Suprapubic skin (tissue), 4 donors: Measurements from ENCODE around the gene ELOVL4. TPM values are rescaled to one million over a fixed set of nuclear protein-coding genes. Genes with fewer than 3 reads are reported as not detected.

Experiments used
- DNase-seq, 2 donors: peaks; one replicate each; pipeline ENCODE4 v3.0.0-alpha.2; 2019; ENCODE audit warnings: low spot score in 2 of 2
- H3K27ac ChIP-seq: fragments of 200-600 bp; sonication (generic); one replicate; pipeline ENCODE4 v1.5.1; 2019
- H3K27me3 ChIP-seq: fragments of 200-600 bp; sonication (generic); one replicate; pipeline ENCODE4 v1.5.1; 2019
- H3K36me3 ChIP-seq: fragments of 200-600 bp; sonication (generic); one replicate; pipeline ENCODE4 v1.5.1; 2019
- H3K4me1 ChIP-seq: fragments of 200-600 bp; sonication (generic); one replicate; pipeline ENCODE4 v1.5.1; 2019
- H3K4me3 ChIP-seq: fragments of 200-600 bp; sonication (generic); one replicate; pipeline ENCODE4 v1.5.1; 2019; ENCODE audit warnings: mild to moderate bottlenecking
- H3K9me3 ChIP-seq: fragments of 200-600 bp; sonication (generic); one replicate; pipeline ENCODE4 v1.5.1; 2019
- EP300 ChIP-seq: sonication (generic); formaldehyde crosslinking; IDR thresholded peaks from one replicate; pipeline ENCODE4 v1.6.1; 2017; ENCODE audit warnings: antibody characterized with exemption
- POLR2A ChIP-seq, 2 donors: fragments of 450-650 bp; IDR thresholded peaks; one replicate each; pipeline ENCODE4 v1.6.1; 2017; ENCODE audit warnings: antibody characterized with exemption in 2 of 2, mild to moderate bottlenecking in 2 of 2, moderate library complexity in 2 of 2
- POLR2AphosphoS5 ChIP-seq, 3 donors: sonication (generic); formaldehyde crosslinking; IDR thresholded peaks; one replicate each; pipeline ENCODE4 v1.6.1; 2017; ENCODE audit warnings: antibody characterized with exemption in 3 of 3
- WGBS: methylation state at CpG from one replicate; pipeline ENCODE4 v1.1.5; 2018; 5-methylcytosine and 5-hydroxymethylcytosine counted together
- total RNA-seq, 4 donors: library from RNA; depleted of rRNA; stranded (reverse); fragments of >200 nt; gene quantifications; one replicate each; pipeline ENCODE4 v1.1.0, GENCODE V29; 2016
- TF ChIP-seq, protein P1 (sequence below), 2 donors: fragments of 200-600 bp in 1 of 2; fragments of 450-650 bp in 1 of 2; sonication (generic) in 1 of 2; IDR thresholded peaks; one replicate each; pipeline ENCODE4 v1.5.1; 2016 to 2019; ENCODE audit warnings: antibody characterized with exemption in 2 of 2, mild to moderate bottlenecking in 1 of 2, moderate library complexity in 1 of 2

The ELOVL4 gene
- 100 to 1,000 TPM in 1 of 4 donors, 10 to 100 TPM in 2, 1 to 10 TPM in 1; 8.7 to 111 (median 49.8) TPM for total RNA-seq

- DNase-seq = peak in 1 of 2 donors; percentile 70
- H3K36me3 ChIP-seq = no peaks in the 10 kb centered on the region
- H3K27ac ChIP-seq = peak within 1 kb of the TSS; percentile 49
- WGBS = 2% methylated on average over 20 of the region's 84 CpGs
- H3K27me3 ChIP-seq = peaks cover 6% of the 10 kb centered on the region
- H3K4me1 ChIP-seq = peaks cover 20% of the 10 kb centered on the region
- TF ChIP-seq EP300 = no peak
- no peak for TF ChIP-seq POLR2A (IDR thresholded peaks at IDR 0.05)
- TF ChIP-seq, protein P1, sequence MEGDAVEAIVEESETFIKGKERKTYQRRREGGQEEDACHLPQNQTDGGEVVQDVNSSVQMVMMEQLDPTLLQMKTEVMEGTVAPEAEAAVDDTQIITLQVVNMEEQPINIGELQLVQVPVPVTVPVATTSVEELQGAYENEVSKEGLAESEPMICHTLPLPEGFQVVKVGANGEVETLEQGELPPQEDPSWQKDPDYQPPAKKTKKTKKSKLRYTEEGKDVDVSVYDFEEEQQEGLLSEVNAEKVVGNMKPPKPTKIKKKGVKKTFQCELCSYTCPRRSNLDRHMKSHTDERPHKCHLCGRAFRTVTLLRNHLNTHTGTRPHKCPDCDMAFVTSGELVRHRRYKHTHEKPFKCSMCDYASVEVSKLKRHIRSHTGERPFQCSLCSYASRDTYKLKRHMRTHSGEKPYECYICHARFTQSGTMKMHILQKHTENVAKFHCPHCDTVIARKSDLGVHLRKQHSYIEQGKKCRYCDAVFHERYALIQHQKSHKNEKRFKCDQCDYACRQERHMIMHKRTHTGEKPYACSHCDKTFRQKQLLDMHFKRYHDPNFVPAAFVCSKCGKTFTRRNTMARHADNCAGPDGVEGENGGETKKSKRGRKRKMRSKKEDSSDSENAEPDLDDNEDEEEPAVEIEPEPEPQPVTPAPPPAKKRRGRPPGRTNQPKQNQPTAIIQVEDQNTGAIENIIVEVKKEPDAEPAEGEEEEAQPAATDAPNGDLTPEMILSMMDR (IDR thresholded peaks at IDR 0.05) = no peak
- TF ChIP-seq POLR2AphosphoS5 (IDR thresholded peaks at IDR 0.05) = no peak
- no peaks in the 10 kb centered on the region for H3K9me3 ChIP-seq
- peak within 1 kb of the TSS; percentile 74 for H3K4me3 ChIP-seq
Measured at GRCh38 chr6:79947191-79948186, at the start of gene ELOVL4. Gene ELOVL4, minus strand, starts transcription at chr6:79947553. Its CDS starts 274 bp downstream, at chr6:79947279.

- TF ChIP-seq, protein P1 (IDR thresholded peaks at IDR 0.05) = no peak
- TF ChIP-seq POLR2AphosphoS5 (IDR thresholded peaks at IDR 0.05) = no peak
- no peak for TF ChIP-seq EP300
- no peak for TF ChIP-seq POLR2A (IDR thresholded peaks at IDR 0.05)
- Histone ChIP-seq H3K36me3 (no peaks in the 10 kb centered on the region), H3K27me3 (no peaks in the 10 kb centered on the region), H3K4me1 (no peaks in the 10 kb centered on the region), H3K9me3 (no peaks in the 10 kb centered on the region), H3K4me3 (no peak overlapping the region), H3K27ac (no peak overlapping the region)
- DNase-seq = no peak
Measured at GRCh38 chr6:79993911-79994309, 46.6 kb upstream of the ELOVL4 start.

DNA sequence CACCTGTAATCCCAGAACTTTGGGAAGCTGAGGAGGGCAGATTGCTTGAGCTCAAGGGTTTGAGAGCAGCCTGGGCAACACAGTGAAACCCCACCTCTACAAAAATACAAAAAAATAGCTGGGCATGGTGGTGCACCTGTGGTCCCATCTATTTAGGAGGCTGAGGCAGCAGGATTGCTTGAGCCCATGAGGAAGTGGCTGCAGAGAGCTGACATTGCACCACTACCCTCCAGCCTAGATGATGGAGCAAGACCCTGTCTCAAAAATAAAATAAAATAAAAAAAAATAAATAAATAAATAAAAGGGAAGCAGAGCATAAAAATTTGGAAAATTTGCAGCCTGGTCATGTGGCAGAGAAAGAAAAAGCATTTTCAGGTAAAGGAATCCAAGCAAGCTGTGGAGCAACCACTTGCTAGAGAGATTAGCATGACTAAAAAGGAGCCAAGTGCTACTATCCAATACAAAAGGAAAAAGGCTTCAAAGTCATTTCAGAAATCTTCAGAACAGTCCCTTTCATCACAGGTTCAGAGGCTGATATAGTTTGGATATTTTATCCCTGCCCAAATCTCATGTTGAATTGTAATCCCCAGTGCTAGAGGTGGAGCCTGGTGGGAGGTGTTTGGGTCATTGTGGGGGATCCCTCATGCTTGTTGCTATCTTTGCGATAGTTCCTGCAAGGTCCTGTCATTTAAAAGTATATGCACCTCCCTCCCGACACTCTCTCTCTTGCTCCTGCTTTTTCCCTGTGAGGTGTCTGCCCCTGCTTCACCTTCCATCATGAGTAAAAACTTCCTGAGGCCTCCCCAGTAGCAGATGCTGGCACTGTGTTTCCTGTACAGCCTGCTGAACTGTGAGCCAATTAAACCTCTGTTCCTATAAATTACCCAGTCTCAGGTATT is 45.9 kb upstream of the ELOVL4 start:
- 59% methylated on average over 2 of the region's 2 CpGs for WGBS

DNA sequence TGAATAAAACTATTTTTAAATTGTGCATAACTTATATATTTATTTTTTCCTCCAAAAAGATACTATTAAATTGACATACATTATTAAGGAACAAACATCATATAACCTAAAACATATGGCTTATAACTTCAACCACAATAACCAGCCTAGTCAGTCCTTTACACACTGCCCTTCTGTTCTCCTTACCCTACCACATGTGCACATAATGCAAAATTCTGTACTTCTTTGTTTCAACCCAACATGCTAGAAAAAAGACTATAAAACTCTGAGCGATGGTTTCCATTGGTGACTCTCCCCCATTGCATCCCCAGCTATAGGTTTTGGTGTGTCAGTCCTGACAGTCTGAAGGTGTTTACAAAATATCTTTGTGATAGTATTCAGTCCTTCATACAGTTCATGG is 42.3 kb upstream of the ELOVL4 start:
- TF ChIP-seq EP300 (no peak), POLR2A (IDR thresholded peaks at IDR 0.05) (no peak), POLR2AphosphoS5 (IDR thresholded peaks at IDR 0.05) (no peak)
- TF ChIP-seq, protein P1 (IDR thresholded peaks at IDR 0.05) = no peak
- WGBS = 83% methylated on average over 1 of the region's 1 CpG
- no peaks in the 10 kb centered on the region for H3K9me3 ChIP-seq

More for the DNA sequence above, 45.9 kb upstream of the ELOVL4 start:
- Histone ChIP-seq H3K4me3 (no peak overlapping the region), H3K27ac (no peak overlapping the region), H3K36me3 (no peaks in the 10 kb centered on the region), H3K4me1 (no peaks in the 10 kb centered on the region), H3K9me3 (no peaks in the 10 kb centered on the region), H3K27me3 (no peaks in the 10 kb centered on the region)
- no peak for DNase-seq
- TF ChIP-seq POLR2A (IDR thresholded peaks at IDR 0.05) = no peak
- TF ChIP-seq, protein P1 (IDR thresholded peaks at IDR 0.05) = no peak
- no peak for TF ChIP-seq EP300
- no peak for TF ChIP-seq POLR2AphosphoS5 (IDR thresholded peaks at IDR 0.05)

More for the DNA sequence above, 42.3 kb upstream of the ELOVL4 start:
- H3K4me1 ChIP-seq = peaks cover 7% of the 10 kb centered on the region
- DNase-seq = no peak
- H3K27me3 ChIP-seq = no peaks in the 10 kb centered on the region
- H3K4me3 ChIP-seq = no peak overlapping the region
- H3K36me3 ChIP-seq = no peaks in the 10 kb centered on the region
- H3K27ac ChIP-seq = no peak overlapping the region
